ENCODE data around the gene USP34. TPM values are rescaled to one million over a fixed set of nuclear protein-coding genes. Genes with fewer than 3 reads are reported as not detected.

USP34 gene
- total and polyA plus RNA-seq, 2 of the 4 experiments (the other 2 are of a cell fraction): 34.7 to 128 TPM

DNA sequence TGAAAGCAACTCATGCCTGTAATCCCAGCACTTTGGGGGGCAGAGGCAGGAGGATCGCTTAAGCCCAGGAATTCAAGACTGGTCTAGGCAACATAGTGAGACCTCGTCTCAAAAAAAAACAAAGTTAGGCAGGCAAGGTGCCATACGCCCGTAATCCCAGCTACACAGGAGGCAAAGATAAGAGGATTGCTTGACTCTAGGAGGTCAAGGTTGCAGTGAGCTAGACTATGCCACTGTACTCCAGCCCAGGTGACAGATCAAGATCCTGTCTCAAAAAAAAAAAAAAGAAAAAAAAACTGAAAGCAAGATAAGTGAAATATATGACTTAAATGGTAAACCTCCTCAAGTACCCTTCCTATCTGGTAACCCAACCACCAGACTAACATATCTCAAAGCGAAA, 59.8 kb downstream of the USP34 start:
- peaks cover 9% of the 10 kb centered on the region for H4K20me1 ChIP-seq (ENCODE audit: insufficient read depth, low read length)

More for the DNA sequence above, 59.8 kb downstream of the USP34 start:
- H3K79me1 ChIP-seq (ENCODE audit: low read depth in 1 of 2, low read length in 2 of 2): peaks cover 27 to 62% of the 10 kb centered on the region in 2 experiments
- WGBS, 2 experiments (ENCODE audit: extremely low coverage in 2 of 2, insufficient read length in 1 of 2): 60% methylated on average over 1 of the region's 5 CpGs; no CpG with 5 or more reads in 1 of the 2 experiments
- no peak overlapping the region for H2BK15ac ChIP-seq (ENCODE audit: low read depth, low read length)
- dilution Hi-C loops (cut with HindIII; ENCODE audit: low sequenced_read_pairs, unreplicated experiment): no loop called here
- H2AK5ac ChIP-seq (ENCODE audit: low read depth, low read length): no peak overlapping the region
- H4K8ac ChIP-seq (ENCODE audit: low read depth in 2 of 2, low read length in 2 of 2): no peak overlapping the region
- no peak overlapping the region for H3K23ac ChIP-seq (ENCODE audit: low read depth, low read length)
- no peaks in the 10 kb centered on the region for H3K9me3 ChIP-seq (ENCODE audit: control insufficient read depth, insufficient read depth, low read length)
- no peak overlapping the region for H2AK9ac ChIP-seq (replicated peaks; ENCODE audit: low read depth, low read length, poor library complexity)
- ATAC-seq (ENCODE audit: low read depth) (no peak), DNase-seq (no peak)
- H3K36me3 ChIP-seq (ENCODE audit: control insufficient read depth, insufficient read depth, low read length): peaks cover 2% of the 10 kb centered on the region
- BruUV-seq (replicated peaks): no TSS peak
- H3K9ac ChIP-seq (ENCODE audit: low read depth, low read length): no peak overlapping the region
- no peak overlapping the region for H3K4me3 ChIP-seq (ENCODE audit: insufficient read depth, low read depth, low read length)
- H3K56ac ChIP-seq (ENCODE audit: extremely low read depth, insufficient read depth, low read length): no peak overlapping the region
- H2BK120ac ChIP-seq (ENCODE audit: low read depth, low read length): no peak overlapping the region
- H2BK20ac ChIP-seq (ENCODE audit: low read depth, low read length): no peak overlapping the region
- H4K5ac ChIP-seq (ENCODE audit: low read depth, low read length): no peak overlapping the region
- CTCF ChIA-PET: interaction anchor here (0.6 kb wide), 1 partner anchor 112 kb away, joined by 3 read pairs; no protein-coding TSS in a partner anchor
- POLR2A ChIA-PET (ENCODE audit: unreplicated experiment): no interaction called here
- no peak overlapping the region for H4K91ac ChIP-seq (ENCODE audit: insufficient read depth, low read depth, low read length)
- no peak overlapping the region for H3K27ac ChIP-seq (ENCODE audit: insufficient read depth, low read length)
- TF ChIP-seq CEBPB (IDR thresholded peaks at IDR 0.05; ENCODE audit: low read depth, low read length) (no peak), POLR2A (IDR thresholded peaks at IDR 0.05; ENCODE audit: low read depth, low read length) (no peak), MAFK (IDR thresholded peaks at IDR 0.05; ENCODE audit: low read depth, low read length) (no peak), RFX5 (IDR thresholded peaks at IDR 0.05; ENCODE audit: low read depth, low read length) (no peak), NFE2L2 (IDR thresholded peaks at IDR 0.05; ENCODE audit: low read depth, low read length) (no peak), FOS (IDR thresholded peaks at IDR 0.05; ENCODE audit: low read depth, low read length) (no peak), RAD21 (IDR thresholded peaks at IDR 0.05; ENCODE audit: low read length) (no peak), BHLHE40 (IDR thresholded peaks at IDR 0.05; ENCODE audit: low read depth, low read length) (no peak), RCOR1 (IDR thresholded peaks at IDR 0.05; ENCODE audit: insufficient replicate concordance, low read length) (no peak), MAZ (IDR thresholded peaks at IDR 0.05; ENCODE audit: borderline replicate concordance, low read depth, low read length) (no peak), MXI1 (IDR thresholded peaks at IDR 0.05; ENCODE audit: borderline replicate concordance, low read depth, low read length) (no peak), CHD1 (IDR thresholded peaks at IDR 0.05; ENCODE audit: low read depth, low read length) (no peak), SMC3 (IDR thresholded peaks at IDR 0.05; ENCODE audit: low read depth, low read length) (no peak)
- TF ChIP-seq, protein P1, sequence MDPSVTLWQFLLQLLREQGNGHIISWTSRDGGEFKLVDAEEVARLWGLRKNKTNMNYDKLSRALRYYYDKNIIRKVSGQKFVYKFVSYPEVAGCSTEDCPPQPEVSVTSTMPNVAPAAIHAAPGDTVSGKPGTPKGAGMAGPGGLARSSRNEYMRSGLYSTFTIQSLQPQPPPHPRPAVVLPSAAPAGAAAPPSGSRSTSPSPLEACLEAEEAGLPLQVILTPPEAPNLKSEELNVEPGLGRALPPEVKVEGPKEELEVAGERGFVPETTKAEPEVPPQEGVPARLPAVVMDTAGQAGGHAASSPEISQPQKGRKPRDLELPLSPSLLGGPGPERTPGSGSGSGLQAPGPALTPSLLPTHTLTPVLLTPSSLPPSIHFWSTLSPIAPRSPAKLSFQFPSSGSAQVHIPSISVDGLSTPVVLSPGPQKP (IDR thresholded peaks at IDR 0.05; ENCODE audit: borderline replicate concordance, low read depth, low read length): no peak
- TF ChIP-seq, protein P2, sequence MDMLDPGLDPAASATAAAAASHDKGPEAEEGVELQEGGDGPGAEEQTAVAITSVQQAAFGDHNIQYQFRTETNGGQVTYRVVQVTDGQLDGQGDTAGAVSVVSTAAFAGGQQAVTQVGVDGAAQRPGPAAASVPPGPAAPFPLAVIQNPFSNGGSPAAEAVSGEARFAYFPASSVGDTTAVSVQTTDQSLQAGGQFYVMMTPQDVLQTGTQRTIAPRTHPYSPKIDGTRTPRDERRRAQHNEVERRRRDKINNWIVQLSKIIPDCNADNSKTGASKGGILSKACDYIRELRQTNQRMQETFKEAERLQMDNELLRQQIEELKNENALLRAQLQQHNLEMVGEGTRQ (IDR thresholded peaks at IDR 0.05; ENCODE audit: low read depth, low read length): no peak
- TF ChIP-seq, protein P3, sequence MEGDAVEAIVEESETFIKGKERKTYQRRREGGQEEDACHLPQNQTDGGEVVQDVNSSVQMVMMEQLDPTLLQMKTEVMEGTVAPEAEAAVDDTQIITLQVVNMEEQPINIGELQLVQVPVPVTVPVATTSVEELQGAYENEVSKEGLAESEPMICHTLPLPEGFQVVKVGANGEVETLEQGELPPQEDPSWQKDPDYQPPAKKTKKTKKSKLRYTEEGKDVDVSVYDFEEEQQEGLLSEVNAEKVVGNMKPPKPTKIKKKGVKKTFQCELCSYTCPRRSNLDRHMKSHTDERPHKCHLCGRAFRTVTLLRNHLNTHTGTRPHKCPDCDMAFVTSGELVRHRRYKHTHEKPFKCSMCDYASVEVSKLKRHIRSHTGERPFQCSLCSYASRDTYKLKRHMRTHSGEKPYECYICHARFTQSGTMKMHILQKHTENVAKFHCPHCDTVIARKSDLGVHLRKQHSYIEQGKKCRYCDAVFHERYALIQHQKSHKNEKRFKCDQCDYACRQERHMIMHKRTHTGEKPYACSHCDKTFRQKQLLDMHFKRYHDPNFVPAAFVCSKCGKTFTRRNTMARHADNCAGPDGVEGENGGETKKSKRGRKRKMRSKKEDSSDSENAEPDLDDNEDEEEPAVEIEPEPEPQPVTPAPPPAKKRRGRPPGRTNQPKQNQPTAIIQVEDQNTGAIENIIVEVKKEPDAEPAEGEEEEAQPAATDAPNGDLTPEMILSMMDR (conservative IDR thresholded peaks at IDR 0.05; ENCODE audit: low read depth, low read length): no peak
- no peak overlapping the region for H3K14ac ChIP-seq (replicated peaks; ENCODE audit: low read depth, low read length)
- in situ Hi-C loops (cut with MboI; ENCODE audit: low sequenced_read_pairs): no loop called here
- no peak overlapping the region for H3K4ac ChIP-seq (ENCODE audit: low read depth, low read length)
- no peaks in the 10 kb centered on the region for H3K27me3 ChIP-seq (ENCODE audit: control insufficient read depth, insufficient read depth, low read length)
- intact Hi-C loops (cut with micrococcal nuclease): no loop called here
- no peak overlapping the region for H2AFZ ChIP-seq (replicated peaks; ENCODE audit: low read length, poor library complexity)
- H3K18ac ChIP-seq (ENCODE audit: low read depth, low read length): no peak overlapping the region
- H3K4me1 ChIP-seq (ENCODE audit: control insufficient read depth, insufficient read depth, low read length): no peaks in the 10 kb centered on the region
- 0 out of 2 replicates have a peak, but pooled peaks cover 6% of the 10 kb centered on the region for H3K9me1 ChIP-seq (ENCODE audit: insufficient read depth, low read length)
- H2BK5ac ChIP-seq (ENCODE audit: low read depth, low read length, poor library complexity, severe bottlenecking): no peak overlapping the region
- no peak overlapping the region for H3K4me2 ChIP-seq (ENCODE audit: low read depth, low read length)

Data from IMR-90 (cell line).